Chondrocyte (in vitro differentiated cells): ENCODE results near the gene CLK4. TPM values are rescaled to one million over a fixed set of nuclear protein-coding genes. Genes with fewer than 3 reads are reported as not detected.
A peak's percentile ranks its signal among the peaks of the same experiment; 100 is the strongest.

Source experiments
- DNase-seq: peaks from one replicate; pipeline ENCODE4 v3.0.0; 2021; ENCODE audit warnings: mixed read lengths, low spot score
- H3K27ac Mint-ChIP-seq: one replicate; pipeline ENCODE4 v1.8.0; 2021; ENCODE audit warnings: mild to moderate bottlenecking, moderate library complexity, mixed read lengths; ENCODE audit not compliant: unreplicated experiment
- H3K27me3 Mint-ChIP-seq: 2 replicates; pipeline ENCODE4 v1.8.0; 2021; ENCODE audit warnings: low read depth, mixed read lengths
- H3K36me3 Mint-ChIP-seq: 2 replicates; pipeline ENCODE4 v1.8.0; 2021; ENCODE audit warnings: low read depth, mixed read lengths
- H3K4me1 Mint-ChIP-seq: 2 replicates; pipeline ENCODE4 v1.8.0; 2021; ENCODE audit warnings: low read depth, mild to moderate bottlenecking, mixed read lengths
- H3K4me3 Mint-ChIP-seq: one replicate; pipeline ENCODE4 v1.8.0; 2021; ENCODE audit warnings: mild to moderate bottlenecking, moderate library complexity, mixed read lengths; ENCODE audit not compliant: unreplicated experiment
- H3K9me3 Mint-ChIP-seq: 2 replicates; pipeline ENCODE4 v1.8.0; 2021; ENCODE audit warnings: low read depth, mixed read lengths
- total RNA-seq: library from RNA; stranded (reverse); gene quantifications from 3 replicates; pipeline ENCODE4 v1.2.1, GENCODE V29; 2021
- TF ChIP-seq, protein P1 (sequence below): fragments of 200-600 bp; sonication (generic); IDR thresholded peaks from 2 replicates; pipeline ENCODE4 v1.5.0; 2021; ENCODE audit warnings: antibody characterized with exemption, mild to moderate bottlenecking, moderate library complexity

The CLK4 gene
- total RNA-seq, 1 donor from 2014 or later: 21.8 TPM

DNA sequence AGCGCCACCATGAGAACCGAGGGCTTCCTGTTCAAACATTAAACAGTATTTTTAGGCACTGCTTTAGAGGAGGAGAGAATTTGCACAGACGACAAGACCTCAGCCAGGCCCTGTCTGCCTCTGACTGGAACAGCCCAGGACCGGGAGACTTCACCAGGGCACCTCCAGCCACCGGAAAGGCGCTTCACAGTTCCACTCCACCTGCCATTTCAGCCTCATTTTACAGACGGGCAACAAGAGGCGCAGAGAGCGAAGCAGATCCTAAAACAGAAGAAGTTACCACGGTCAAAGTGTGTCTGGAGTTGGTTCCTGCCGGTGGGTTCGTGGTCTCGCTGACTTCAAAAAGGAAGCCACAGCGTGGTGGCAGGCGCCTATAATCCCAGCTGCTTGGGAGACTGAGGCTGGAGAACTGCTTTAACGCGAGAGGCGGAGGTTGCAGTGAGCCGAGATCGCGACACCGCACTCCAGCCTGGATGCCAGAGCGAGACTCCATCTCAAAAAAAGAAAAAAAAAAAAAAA lies 65.0 kb downstream of the CLK4 start:
- H3K27ac Mint-ChIP-seq: no peak overlapping the region
- no peak for DNase-seq
- TF ChIP-seq, protein P1, sequence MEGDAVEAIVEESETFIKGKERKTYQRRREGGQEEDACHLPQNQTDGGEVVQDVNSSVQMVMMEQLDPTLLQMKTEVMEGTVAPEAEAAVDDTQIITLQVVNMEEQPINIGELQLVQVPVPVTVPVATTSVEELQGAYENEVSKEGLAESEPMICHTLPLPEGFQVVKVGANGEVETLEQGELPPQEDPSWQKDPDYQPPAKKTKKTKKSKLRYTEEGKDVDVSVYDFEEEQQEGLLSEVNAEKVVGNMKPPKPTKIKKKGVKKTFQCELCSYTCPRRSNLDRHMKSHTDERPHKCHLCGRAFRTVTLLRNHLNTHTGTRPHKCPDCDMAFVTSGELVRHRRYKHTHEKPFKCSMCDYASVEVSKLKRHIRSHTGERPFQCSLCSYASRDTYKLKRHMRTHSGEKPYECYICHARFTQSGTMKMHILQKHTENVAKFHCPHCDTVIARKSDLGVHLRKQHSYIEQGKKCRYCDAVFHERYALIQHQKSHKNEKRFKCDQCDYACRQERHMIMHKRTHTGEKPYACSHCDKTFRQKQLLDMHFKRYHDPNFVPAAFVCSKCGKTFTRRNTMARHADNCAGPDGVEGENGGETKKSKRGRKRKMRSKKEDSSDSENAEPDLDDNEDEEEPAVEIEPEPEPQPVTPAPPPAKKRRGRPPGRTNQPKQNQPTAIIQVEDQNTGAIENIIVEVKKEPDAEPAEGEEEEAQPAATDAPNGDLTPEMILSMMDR: no peak
- H3K4me3 Mint-ChIP-seq: no peak overlapping the region
- H3K36me3 Mint-ChIP-seq: peaks cover 2% of the 10 kb centered on the region
- H3K9me3 Mint-ChIP-seq: no peaks in the 10 kb centered on the region
- H3K27me3 Mint-ChIP-seq: peaks cover 33% of the 10 kb centered on the region
- no peaks in the 10 kb centered on the region for H3K4me1 Mint-ChIP-seq

- H3K4me1 Mint-ChIP-seq: no peaks in the 10 kb centered on the region
- H3K27me3 Mint-ChIP-seq: peaks cover 33% of the 10 kb centered on the region
- DNase-seq: no peak
- TF ChIP-seq, protein P1: no peak
- H3K36me3 Mint-ChIP-seq: peaks cover 2% of the 10 kb centered on the region
- H3K4me3 Mint-ChIP-seq: no peak overlapping the region
- no peak overlapping the region for H3K27ac Mint-ChIP-seq
- no peaks in the 10 kb centered on the region for H3K9me3 Mint-ChIP-seq
Observed at GRCh38 chr5:178560911-178561310, 65.9 kb downstream of the CLK4 start.

DNA sequence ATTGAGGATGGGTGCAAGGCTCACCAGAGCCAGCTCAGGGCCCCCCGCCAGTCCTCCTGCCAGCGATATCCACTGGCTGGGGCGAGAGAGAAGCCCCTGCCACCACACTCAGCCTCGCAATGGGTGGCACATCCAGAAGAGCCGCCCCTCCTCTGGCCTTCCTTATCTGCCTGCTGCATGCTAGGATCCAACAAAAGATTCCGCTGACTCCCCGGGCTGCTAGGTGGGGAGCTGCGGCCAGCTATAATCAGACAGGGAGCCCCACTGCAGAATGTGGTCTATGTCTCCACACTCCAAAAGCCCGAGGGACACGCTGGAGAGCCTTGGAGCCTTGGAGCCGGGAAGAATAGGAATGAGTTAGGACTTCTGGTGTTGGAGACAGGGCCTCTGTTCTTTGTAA lies 69.4 kb downstream of the CLK4 start:
- Mint-ChIP-seq H3K27ac (no peak overlapping the region), H3K36me3 (peaks cover 2% of the 10 kb centered on the region), H3K9me3 (no peaks in the 10 kb centered on the region), H3K4me1 (no peaks in the 10 kb centered on the region), H3K27me3 (peaks cover 21% of the 10 kb centered on the region), H3K4me3 (no peak overlapping the region)
- TF ChIP-seq, protein P1: no peak
- DNase-seq: no peak

DNA sequence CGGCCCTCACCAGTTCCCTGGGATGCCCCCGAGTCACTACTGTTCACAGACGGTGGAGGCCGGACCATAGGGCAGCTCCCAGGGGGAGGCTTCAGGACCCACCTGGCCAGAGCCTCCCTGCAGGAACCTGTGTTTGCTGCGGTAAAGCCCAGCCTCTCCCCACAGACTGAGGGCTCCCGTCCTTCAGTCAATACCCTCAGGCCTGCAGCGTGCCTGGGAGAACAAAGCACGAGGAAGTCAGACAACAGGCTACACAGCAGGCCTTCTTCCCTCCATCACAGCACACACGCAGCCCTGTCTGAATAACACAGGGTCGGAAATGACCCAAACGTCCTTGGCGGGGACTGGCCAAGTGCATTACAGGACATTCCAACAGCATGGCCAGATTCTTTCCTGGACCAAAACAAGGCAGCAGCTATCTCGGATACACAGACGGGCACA lies 71.1 kb downstream of the CLK4 start:
- no peak for DNase-seq
- H3K4me3 Mint-ChIP-seq: no peak overlapping the region
- H3K4me1 Mint-ChIP-seq: no peaks in the 10 kb centered on the region
- H3K27me3 Mint-ChIP-seq: peaks cover 18% of the 10 kb centered on the region
- TF ChIP-seq, protein P1: no peak
- H3K27ac Mint-ChIP-seq: peak overlapping the region; percentile 54
- no peaks in the 10 kb centered on the region for H3K9me3 Mint-ChIP-seq
- H3K36me3 Mint-ChIP-seq: no peaks in the 10 kb centered on the region

- Mint-ChIP-seq H3K4me1 (no peaks in the 10 kb centered on the region), H3K4me3 (no peak overlapping the region), H3K27me3 (peaks cover 11% of the 10 kb centered on the region), H3K27ac (no peak overlapping the region), H3K9me3 (no peaks in the 10 kb centered on the region), H3K36me3 (no peaks in the 10 kb centered on the region)
- TF ChIP-seq, protein P1: no peak
- no peak for DNase-seq
Observed at GRCh38 chr5:178555005-178555404, 71.8 kb downstream of the CLK4 start.
